Posterior vena cava (tissue), 2 donors: ENCODE results near the gene USHBP1. TPM values are rescaled to one million over a fixed set of nuclear protein-coding genes. Genes with fewer than 3 reads are reported as not detected.

Experiments used
- DNase-seq: peaks from one replicate; pipeline ENCODE4 v3.0.0-alpha.2; 2020; ENCODE audit warnings: low spot score
- intact Hi-C, 2 donors: fragments of 100-400 bp; cut with DNase I; formaldehyde crosslinking; loops; one replicate each; pipeline versions ENCODE4 v1.14.1 to v1.14.2; 2022 to 2023
- total RNA-seq, 2 donors: library from RNA; stranded (reverse); fragmentation: NEBNext Ultra II Directional; extraction: Animal tissue kit (Norgen Biotek cat#: 25700); gene quantifications; one replicate each; pipeline ENCODE4 v1.2.1, GENCODE V29; 2021
- donor health status: DM: yes; HTN: yes; CAD: no.
- donor health status: DM: yes; HTN: yes; CAD: no.

USHBP1 gene
- total RNA-seq, 2 donors from 2014 or later = 4.8 to 5.7 TPM

GRCh38 chr19:17244618-17245534, 19.7 kb downstream of the USHBP1 start:
- peak; percentile 85 for DNase-seq
- intact Hi-C loops = no loop called here

GRCh38 chr19:17243830-17244617, 20.5 kb downstream of the USHBP1 start:
- peak; percentile 81 for DNase-seq
- intact Hi-C loops = no loop called here

DNA sequence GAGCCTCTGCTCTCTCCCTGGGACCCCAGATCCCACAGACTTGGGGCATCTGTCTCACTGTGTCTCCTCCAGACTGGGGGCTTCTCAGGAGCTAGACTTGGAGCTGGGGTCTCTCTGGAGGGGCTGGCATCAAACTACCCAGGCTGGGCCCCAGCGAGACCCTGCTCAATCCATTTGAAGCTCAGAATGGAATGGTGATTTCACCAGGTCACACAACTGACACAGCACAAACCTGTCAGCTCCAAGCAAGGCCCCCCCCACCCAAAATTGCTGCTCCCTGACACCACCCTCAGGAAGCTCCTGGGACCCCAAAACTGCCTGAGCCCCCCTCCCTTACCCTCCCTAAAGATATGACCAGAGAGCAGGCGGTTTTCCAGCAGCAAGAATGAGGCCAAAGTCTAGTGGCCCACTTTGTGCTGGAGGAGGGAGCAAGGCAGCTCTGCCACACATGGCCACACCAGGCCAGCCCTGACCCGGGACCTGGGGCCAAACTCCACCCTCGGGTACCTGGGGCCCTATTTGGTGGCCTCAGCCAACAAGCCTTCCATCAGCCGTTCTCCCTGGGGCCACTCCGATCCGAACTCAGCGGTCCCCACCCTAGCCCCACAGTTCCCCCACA, 21.2 kb downstream of the USHBP1 start:
- intact Hi-C loops = no loop called here
- no peak for DNase-seq

- intact Hi-C loops = no loop called here
- DNase-seq = no peak
These were observed 21.9 kb downstream of the USHBP1 start for GRCh38 chr19:17242431-17243208.

DNA sequence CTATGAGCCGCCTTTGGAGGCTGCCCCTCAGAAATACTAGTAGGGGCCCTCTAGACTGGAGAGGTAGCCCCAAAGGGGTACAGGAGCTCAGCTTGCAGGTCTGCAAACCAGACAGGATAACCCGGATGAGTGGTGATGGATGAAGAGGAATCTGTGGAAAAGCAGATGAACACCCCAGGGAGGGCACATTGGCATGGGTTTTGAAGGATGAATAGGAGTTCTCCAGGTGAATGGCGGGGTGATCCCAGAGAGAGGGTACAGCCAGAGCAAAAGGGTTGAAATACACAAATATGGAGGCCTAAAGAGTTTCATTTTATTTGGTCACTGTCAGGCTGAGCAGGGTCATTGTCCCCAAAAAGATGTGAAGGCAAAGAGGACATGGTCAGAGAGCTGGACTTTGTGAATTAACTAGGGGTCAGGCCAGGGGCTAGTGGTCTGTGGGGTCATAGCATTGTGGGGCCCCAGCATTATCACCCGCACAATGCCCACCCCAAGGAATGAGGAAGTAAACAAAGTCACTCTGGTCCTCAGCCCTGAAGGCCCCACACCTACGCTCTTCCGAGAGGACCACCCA, 23.6 kb downstream of the USHBP1 start:
- intact Hi-C loops = no loop called here
- DNase-seq = no peak

GRCh38 chr19:17240062-17240752, 24.3 kb downstream of the USHBP1 start:
- intact Hi-C loops = no loop called here
- DNase-seq = peak; percentile 75

DNA sequence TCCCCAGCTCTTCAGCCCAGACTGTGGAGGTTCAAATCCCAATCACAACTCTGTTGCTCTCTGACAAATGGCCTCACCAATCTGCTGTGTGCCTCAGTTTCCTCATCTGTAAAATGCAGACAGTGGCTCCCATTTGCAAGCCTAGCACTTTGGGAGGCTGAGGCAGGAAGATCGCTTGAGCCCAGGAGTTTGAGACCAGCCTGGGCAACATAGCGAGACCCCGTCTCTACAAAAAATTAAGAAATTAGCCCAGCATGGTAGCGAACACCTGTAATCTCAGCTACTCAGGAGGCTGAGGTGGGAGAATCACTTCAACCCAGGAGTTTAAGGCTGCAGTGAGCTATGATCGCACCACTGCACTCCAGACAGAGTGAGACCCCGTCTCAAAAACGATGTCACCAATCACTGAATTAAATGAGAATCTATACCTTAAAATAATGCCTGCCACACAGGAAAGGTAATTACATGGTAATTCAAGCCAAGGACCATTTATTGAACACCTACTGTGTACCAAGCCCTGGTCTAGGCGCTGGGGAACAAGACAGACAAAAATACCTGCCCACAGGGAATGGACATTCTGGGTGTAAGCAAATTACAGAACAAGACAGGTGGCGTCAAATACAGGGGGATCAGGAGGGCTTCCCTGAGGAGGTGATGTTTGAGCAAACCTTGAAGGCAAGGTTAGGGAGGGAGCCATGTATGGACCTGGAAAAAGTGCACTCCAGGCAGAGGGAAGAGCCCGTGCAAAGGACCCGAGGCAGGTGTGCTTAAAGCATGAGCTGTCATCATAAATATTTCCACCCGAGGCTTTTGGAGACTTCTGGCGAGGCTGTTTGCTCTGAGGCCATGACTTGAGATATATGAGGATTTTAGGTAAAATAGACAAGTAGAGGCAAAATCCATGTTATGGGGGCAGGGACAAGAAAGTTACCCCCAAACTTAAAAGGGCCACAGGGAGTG, 26.5 kb downstream of the USHBP1 start:
- no peak for DNase-seq
- intact Hi-C loops = no loop called here

GRCh38 chr19:17236811-17237543, 27.6 kb downstream of the USHBP1 start:
- intact Hi-C loops = no loop called here
- no peak for DNase-seq

DNA sequence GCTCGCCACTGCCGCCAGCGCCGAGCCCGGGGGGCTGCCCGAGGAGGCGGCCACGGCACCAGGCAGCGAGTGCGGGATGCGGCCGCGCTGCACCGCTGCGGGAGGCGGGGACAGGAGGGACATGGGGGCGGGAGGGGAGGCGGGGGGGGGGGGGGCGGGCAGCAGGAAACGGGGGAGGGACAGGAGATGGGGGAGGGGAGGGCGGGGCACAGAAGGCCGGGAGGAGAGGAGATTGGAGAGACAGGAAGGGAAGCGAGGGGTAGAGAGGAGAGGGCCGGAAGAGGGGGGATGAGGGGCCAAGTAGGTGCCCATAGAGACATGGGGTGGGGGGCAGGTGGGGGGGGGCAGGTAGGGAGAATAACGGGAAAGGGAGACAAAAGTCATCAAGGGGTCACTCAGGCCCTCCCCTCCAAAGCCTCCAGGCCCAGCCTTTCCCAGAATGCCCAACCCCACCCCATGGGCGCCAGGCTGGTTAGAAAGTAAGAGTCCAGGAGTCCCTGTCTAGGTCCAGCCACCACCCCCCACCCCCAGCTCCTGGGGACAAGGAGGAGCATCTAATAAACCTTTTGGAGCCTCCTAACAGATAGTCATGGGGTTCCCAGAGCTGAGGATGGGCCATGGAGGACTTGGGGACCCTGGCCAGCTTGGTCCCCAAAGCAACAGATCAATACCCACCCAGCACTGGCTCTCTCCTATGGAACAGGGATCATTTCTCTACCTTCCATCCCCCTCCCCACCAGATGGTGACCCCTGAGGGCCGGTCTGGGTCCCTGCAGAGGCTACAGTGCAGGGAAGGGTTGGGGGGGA, 28.4 kb downstream of the USHBP1 start:
- intact Hi-C loops = no loop called here
- no peak for DNase-seq

GRCh38 chr19:17235300-17235970, 29.1 kb downstream of the USHBP1 start:
- intact Hi-C loops = no loop called here
- peak; percentile 92 for DNase-seq

DNA sequence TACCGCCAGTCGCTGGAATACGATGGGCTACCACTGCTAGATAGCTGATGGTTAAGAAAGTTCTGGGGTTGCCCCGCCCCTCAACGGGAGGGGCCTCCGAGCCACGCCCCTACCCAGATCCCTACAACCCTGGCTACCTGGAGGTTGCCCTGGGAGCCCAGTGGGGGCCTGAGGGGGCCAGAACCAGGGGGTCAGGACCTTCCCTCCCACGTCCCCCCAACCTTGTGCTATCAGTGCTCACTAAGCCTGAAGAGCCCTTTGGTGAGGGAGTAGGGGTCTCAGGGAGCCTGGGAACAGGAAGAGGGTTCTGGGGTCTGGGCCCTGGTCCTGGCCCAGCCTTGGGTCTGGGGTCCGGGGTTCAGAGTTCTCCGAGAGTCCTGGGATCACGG, 29.6 kb downstream of the USHBP1 start:
- intact Hi-C loops = loop anchor here in 1 of 2 donors (1.0 kb wide), 1 partner anchor 23 kb away; no protein-coding TSS in a partner anchor
- peak; percentile 87 for DNase-seq

DNA sequence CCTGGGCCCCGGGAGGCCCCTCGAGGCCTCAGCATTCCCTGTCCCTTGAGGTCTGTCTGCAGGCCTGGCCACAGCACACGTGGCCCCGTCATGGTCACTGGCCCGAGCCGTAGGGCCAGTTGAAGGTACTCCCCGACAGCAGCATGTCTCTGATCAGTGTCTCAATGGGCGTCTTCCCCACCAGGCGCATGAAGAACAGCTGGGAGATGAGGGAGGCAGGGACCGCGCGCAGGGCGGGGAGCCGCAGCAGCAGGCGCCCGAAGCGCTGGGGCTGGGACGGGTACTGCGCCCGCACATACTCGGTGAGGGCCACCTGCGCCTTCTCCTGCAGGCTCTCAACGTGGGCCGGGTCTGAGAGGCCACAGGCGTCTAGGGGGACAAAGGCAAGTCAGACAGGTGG, 32.3 kb downstream of the USHBP1 start:
- intact Hi-C loops = no loop called here
- DNase-seq = peak; percentile 79

- intact Hi-C loops = no loop called here
- no peak for DNase-seq
These were observed 34.7 kb downstream of the USHBP1 start for GRCh38 chr19:17229890-17230289.

DNA sequence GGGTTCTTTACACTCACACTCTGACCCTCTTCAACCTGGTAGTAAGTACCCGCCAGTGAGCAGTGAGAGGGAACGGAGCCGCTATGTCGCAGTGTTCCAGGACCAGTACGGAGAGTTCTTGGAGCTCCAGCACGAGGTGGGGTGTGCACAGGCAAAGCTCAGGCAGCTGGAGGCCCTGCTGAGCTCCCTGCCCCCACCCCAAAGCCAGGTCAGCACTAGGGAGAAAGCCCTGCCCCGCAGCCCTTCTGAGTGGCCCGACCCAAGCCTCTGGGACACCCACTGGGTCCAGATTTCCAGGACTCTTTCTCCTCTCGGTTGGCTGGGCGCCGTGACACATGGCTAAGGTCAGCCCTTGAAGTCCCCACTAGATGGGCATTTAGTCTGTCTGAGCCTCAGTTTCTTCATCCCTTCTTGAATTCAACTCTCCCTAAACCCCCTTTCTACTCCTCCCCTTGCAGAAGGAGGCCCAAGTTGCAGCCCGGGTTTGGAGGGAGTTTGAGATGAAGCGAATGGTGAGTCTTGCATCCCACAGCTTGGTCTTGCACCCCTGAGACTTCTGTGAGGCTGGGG, 36.7 kb downstream of the USHBP1 start:
- intact Hi-C loops = no loop called here
- DNase-seq = no peak
